HK-2 (cell line): ENCODE results near the gene FRAS1.
"Not testable (repeated sequence)": the region's sequence is repeated elsewhere in the genome, so short reads cannot be mapped to it uniquely, and the experiment has no call there.

ENCODE experiments used
- DNase-seq: peaks from one replicate; pipeline ENCODE4 v3.0.0-alpha.2; 2018; ENCODE audit not compliant: unreplicated experiment

FRAS1 gene

DNA sequence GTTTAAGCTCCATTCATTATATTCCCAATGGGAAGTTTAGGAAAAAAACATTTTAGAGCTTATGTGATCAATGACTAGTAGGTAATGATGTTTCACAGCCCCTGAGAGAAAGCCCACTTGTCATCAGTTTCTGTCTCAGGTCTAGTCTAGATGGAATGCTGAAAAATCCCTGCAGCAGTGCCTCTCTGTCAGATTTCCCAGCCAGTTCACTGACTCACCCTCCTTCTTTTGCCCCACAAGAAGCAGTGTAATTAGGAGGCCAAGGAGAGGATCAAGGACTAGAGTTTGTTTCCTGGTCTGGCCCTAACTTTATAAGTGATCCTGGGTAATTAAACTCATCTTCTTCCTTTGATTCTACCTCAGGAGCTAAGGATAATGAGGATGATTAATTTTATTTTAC lies 375.8 kb downstream of the FRAS1 start:
- peak; percentile 15 for DNase-seq

DNA sequence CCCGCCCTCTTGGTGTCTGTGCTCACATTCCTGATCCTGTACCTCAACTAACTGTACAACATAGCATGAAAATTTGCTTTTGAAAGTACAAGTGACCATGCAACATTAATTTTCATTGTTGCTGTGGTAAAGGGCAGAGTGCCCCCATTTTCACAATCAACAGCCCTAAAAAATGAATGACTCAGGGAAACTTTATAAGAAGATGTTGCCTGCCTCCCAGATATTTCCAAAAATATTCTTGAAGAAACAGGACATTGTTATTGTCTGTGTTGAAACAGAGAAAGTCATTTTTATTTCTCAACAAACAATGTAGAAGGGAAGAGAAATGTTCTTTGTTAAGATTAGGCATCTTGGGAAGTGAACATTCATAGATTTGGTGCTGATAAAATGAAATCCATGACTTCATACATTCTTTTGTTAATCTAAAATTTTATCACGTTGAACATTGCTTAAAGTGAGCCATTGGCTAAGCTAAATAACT lies 380.5 kb downstream of the FRAS1 start:
- DNase-seq: no peak

DNA sequence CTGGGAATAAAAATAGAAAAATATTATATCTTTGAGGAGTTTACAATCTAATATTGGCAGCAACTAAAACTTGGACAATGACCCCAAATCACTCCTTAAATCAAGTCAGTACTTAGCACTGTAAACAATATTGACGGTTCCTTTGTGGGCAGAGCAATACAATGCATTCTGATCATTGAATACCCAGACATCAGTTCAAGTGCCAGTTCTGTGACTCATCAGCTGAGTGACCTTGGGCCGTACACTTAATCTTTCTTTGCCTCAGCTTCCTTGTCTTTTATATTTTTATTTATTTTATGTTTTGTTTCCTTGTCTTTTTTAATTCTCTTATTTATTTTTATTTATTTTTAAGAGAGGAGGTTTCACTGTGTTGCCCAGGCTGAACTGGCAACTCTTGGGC lies 382.2 kb downstream of the FRAS1 start:
- no peak for DNase-seq

DNA sequence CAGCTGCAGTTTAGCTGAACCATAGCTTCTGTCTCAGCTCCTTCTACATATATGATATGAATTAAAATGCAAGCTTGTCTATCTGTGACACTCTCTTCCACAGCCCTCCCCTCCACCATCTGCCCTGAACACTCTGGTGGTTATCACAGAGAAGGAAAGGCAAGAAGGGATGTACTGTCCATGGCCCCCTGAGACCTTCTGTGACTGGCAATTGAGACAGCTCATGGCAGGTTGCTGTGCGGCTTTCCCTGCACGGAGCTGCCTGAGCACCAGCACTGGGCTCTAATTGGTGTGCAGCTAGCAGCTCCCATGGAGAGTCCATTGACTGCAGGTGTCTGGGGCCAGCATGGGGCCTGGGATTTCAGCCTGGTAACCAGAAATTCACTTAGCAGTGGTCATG lies 384.6 kb downstream of the FRAS1 start:
- DNase-seq: no peak

- no peak for DNase-seq
These were observed 389.5 kb downstream of the FRAS1 start for GRCh38 chr4:78446619-78447018.

DNA sequence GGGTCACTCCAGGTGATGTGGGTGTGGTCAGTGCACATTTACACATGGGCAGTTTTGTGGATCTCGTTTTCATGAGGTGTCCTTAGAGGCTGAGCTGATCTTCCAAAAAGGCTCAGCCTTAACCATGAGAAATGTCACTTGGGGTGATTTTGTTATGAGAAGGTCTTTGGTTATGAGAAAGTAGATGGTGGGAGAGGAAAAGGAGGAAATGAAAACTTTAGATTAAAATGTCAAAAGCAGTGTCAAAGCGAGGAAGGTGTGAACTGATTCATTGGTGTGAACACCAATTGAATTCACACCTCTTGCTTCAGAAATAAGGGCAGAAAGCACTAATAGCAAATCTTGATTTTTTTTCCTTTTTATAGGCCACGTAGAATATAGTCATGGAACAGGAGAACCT lies 394.3 kb downstream of the FRAS1 start:
- no peak for DNase-seq

DNA sequence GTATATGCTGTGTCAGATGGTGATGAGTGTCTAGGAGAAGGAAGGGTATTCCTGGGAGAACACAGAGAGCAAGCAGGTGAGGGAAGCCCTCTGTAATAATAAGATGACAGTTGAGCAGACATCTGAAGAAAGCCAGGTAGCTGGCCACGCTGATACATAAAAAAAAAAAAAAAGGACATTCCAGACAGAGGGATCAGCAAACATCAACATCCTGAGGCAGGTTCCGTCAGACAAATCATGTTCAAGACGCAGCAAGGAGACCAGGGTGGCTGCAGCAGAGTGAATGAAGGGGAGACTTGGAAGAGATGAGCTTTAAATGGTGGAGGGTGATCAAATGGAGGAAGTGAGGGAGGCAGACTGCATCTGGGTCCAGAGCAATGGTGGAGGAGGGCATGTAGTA lies 396.9 kb downstream of the FRAS1 start:
- DNase-seq: no peak

- no peak for DNase-seq
These were observed 400.6 kb downstream of the FRAS1 start for GRCh38 chr4:78457751-78458150.

DNA sequence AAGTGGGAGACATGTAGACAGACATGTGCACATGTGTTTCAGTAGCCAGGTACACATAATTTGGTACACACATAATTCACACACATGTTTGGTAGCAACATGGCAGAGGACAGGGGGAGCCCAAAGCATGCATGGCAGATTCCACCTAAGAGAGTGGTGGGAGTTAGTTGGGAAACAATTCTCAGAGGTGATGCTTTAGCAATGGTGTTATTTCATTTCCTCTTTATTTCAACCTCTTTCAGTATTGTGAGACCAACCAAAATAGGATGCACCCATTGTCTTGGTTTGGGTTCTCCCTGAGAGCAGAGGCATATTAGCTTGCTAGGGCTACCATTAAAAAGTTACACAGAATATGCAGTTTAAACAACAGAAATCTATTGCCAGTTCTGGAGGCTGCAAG lies 402.2 kb downstream of the FRAS1 start:
- no peak for DNase-seq

DNA sequence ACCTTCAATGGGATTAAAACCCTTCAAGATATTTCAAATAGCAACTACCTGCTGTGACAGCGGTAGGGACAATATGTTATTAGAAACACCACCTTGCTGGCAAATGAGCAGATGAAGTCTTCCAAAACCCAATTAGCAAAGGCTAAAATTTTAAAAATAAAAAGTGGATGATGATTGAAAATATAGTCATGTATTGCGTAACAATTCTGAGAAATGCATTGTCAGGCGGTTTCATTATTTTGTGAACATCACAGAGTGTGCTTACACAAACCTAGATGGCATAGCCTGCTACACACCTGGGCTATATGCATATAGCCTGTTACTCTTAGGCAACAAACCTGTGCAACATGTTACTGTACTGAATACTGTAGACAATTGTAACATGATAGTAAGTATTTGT lies 403.2 kb downstream of the FRAS1 start:
- DNase-seq: no peak

DNA sequence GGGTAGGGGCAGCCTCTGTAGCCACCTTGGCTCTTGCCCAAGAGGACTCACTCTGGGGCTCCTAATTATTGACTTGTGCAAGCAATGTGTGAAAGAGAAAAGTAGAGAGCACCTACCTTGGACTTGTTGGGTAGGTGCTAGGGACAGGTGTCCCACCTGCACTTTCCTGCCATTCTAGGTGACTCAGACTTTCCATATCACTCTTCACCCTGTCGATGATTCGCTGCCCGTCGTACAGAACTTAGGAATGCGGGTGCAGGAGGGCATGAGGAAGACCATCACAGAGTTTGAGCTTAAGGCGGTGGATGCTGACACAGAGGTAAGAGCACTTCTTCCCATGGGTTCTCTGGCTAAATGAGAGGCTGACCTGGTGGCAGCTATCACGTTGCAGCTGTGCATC lies 407.1 kb downstream of the FRAS1 start:
- no peak for DNase-seq

DNA sequence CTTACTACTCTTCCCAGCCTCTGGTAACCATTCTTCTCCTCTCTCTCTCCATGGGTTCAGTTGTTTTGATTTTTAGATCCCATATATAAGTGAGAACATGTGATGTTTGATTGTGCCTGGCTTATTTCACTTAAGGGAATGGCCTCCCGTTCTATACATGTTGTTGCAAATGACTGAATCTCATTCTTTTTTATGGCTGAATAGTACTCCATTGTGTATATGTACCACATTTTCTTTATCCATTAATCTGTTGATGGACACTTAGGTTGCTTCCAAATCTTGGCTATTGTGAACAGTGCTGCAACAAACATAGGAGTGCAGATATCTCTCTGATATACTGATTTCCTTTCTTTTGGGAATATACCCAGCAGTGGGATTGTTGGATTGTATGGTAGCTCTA lies 410.1 kb downstream of the FRAS1 start:
- not testable (repeated sequence) for DNase-seq

DNA sequence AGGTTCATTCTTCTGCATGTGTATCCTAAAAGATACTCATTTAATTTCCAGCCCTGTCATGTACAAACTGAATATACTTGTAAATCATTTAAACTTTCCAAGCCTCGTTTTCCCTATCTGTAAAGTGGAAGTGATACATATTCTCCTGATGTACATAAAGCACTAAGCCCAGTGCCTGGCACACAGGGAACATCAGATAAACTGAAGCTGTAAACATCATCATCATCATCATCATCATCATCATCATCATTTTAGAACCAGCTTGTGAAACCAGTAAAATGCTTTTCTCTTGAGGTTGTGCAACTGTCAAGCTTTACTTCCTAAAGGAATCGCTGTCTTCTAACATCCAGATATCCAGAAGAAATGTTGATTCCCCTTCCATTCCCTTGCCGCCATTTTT lies 411.1 kb downstream of the FRAS1 start:
- no peak for DNase-seq

DNA sequence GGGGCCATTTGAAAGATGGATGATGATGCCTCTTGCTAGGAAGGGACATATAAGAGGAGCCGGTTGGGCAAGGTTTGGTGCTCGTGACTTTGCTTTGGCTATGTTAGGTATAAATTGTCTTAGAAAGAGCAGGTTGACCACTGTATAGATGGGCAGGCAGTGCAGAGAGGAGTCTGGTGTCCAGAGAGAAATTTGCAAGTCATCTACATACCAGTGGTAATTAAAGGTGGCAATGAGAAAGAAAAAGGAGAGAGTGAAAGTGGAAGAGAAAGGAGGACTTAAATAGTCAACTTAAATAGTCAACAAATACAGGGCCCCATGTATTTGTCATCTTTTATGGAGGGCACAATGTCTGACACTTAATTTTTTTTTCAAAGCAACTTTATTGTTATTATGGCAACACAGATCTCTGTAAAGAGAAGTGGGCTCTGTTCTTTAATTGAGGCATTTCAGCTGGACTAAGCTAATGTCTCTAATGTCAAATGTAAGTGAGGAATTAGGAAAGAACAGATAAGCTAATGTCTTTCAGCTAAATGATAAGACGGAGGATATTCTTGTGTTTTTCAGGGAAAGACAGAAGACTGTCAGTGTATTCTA lies 419.1 kb downstream of the FRAS1 start:
- DNase-seq: no peak

DNA sequence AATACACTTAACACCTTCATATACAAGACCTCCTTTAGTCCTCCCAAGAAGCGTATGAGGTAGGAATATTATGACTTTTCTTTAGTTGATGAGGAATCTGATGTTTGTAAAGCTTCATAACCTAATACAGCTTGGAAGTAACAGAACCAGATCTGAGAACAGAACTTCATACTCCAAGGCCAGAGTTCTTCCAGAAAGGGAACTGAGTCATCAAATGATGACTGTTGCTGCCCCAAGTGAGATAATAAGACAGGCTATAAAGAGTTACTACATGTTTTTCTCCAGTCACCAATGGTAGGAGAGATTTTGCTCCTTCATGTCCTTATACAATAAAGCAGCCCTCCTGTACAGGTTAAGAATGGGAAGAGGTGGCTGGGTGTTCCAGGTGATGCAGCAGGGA lies 420.2 kb downstream of the FRAS1 start:
- DNase-seq: no peak

DNA sequence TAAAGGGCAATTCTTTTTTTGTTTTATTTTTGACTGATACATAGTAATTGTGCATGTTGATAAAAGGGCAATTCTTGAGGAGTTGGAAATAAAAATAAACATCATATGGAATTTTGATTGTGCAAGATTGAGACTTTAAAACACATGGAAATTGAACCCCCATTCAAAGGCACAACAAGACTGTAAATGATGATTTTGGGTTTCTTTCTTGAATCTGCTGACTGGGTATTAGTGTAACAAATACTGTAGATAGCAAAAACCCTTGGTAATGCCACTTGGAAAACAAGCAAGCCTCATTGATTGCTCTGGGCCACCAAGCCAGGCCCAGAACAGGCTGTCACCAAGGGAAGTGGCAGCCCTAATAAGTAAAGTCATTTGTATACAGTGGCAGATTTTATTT lies 421.4 kb downstream of the FRAS1 start:
- DNase-seq: no peak

DNA sequence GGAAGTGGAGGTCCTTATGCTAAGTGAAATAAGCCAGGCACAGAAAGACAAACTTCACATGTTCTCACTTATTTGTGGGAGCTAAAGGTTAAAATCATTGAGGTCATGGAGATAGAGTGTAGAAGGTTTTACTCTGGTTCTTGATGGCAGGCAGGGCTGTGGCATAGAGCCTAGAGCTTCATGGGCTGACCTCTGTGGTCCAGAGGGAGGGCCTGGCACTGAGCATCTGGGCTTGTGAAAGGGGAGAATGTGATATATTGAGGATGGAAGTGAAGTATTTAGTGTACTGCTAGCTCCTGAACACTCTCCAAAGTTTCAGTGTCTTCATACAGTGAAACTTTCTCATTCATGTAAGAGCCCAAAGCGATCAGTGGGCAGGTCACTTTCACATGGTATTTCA lies 423.2 kb downstream of the FRAS1 start:
- no peak for DNase-seq

- peak; percentile 21 for DNase-seq
These were observed 424.1 kb downstream of the FRAS1 start for GRCh38 chr4:78481180-78481579.

- no peak for DNase-seq
These were observed 425.2 kb downstream of the FRAS1 start for GRCh38 chr4:78482281-78482680.

GRCh38 chr4:78483811-78484210 lies 426.7 kb downstream of the FRAS1 start:
- no peak for DNase-seq

DNA sequence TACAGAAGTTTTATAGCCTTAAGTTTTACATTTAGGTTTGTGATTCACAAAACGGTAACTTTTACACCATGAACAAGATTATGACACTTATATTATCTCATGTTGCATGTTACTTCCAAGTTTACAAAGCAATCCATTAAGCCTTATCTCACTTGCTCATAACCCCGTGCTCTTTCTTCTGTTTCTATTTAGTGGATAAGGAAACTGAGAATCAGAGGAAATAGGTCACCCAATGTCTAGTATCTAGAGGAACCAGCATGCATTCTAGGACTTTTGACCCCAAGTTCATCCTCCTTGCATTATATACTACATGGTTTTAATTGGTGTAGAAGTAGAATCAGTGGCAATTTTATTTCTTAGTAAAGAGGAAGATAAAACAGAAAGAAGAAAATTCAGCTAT lies 427.5 kb downstream of the FRAS1 start:
- DNase-seq: no peak

DNA sequence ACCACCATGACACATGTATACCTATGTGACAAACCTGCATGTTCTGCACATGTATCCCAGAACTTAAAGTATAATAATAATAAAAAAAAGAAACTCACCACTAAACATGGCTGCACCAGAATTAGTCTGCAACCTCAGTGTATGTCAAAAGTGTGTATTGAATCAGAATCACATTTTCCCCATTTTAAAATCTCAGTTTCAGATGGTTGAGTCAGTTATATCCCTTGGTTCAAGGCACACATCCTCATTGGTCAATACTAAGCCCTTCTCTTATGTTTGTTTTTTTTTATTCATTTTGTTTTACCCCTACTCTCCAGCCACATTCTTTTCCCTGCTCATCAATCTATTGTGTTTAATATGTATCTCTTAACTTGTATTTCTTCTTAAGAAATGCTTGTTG lies 436.6 kb downstream of the FRAS1 start:
- no peak for DNase-seq

- no peak for DNase-seq
These were observed 439.0 kb downstream of the FRAS1 start for GRCh38 chr4:78496021-78496643.

GRCh38 chr4:78506260-78506659 lies 449.1 kb downstream of the FRAS1 start:
- DNase-seq: not testable (repeated sequence)
